Astrocyte of the spinal cord (primary cell): ENCODE results near the gene TTLL13.

ENCODE experiments used
- DNase-seq: peaks from one replicate; pipeline ENCODE4 v3.0.0; 2011; ENCODE audit warnings: low read depth, low spot score
- H3K4me3 ChIP-seq: 2 replicates; pipeline ENCODE4 v1.5.1; 2011; ENCODE audit warnings: low read depth, mild to moderate bottlenecking, low read length, moderate library complexity
- in situ Hi-C: cut with HindIII; loops from 2 replicates; pipeline ENCODE4 v1.10.0; 2017; ENCODE audit warnings: low sequenced_read_pairs
- TF ChIP-seq, protein P1 (sequence below): IDR thresholded peaks from 2 replicates; pipeline ENCODE4 v1.5.1; 2012; ENCODE audit warnings: low read depth, mild to moderate bottlenecking, low read length, inconsistent platforms

TTLL13 gene

DNA sequence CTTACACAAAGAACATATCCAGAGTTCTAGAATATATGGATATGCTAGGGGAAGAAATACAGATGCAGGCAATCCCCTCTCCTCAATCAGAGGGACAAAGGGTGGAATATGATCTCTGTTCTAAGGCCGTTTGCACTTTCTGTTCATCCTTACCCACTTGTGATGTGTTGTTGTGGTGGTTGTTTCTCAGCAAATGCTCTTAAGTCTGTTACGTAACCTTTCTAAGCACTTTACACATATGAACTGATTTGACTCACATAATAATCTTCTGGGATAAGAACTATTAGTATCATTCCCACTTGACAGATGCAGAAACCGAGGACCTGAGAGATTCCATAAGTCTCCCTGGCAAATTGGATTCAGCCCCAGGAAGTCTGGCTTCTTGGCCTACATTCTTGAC, 56.6 kb downstream of the TTLL13 start:
- TF ChIP-seq, protein P1, sequence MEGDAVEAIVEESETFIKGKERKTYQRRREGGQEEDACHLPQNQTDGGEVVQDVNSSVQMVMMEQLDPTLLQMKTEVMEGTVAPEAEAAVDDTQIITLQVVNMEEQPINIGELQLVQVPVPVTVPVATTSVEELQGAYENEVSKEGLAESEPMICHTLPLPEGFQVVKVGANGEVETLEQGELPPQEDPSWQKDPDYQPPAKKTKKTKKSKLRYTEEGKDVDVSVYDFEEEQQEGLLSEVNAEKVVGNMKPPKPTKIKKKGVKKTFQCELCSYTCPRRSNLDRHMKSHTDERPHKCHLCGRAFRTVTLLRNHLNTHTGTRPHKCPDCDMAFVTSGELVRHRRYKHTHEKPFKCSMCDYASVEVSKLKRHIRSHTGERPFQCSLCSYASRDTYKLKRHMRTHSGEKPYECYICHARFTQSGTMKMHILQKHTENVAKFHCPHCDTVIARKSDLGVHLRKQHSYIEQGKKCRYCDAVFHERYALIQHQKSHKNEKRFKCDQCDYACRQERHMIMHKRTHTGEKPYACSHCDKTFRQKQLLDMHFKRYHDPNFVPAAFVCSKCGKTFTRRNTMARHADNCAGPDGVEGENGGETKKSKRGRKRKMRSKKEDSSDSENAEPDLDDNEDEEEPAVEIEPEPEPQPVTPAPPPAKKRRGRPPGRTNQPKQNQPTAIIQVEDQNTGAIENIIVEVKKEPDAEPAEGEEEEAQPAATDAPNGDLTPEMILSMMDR: no peak
- DNase-seq: no peak
- in situ Hi-C loops: no loop called here
- no peak overlapping the region for H3K4me3 ChIP-seq

DNA sequence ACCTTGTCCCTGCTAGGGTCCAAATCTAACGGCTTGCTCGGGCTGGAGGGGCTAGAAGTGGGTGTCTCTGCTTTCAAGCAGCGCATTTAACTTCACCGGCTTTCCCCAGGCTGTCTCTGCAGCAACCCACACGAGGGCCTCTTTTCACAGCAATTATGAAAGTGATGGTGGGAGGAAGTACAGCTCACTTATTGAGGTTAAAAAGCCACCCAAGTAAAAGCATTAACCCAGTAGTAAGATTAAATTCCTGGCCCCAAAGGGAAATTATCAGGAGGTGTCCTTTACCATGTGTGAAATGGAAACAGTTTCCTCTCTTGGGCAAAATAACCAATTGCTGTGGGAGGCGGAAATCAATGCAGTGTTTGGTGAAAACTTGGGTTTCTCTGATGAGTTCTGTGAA, 57.2 kb downstream of the TTLL13 start:
- DNase-seq: no peak
- in situ Hi-C loops: no loop called here
- TF ChIP-seq, protein P1: no peak
- H3K4me3 ChIP-seq: no peak overlapping the region

DNA sequence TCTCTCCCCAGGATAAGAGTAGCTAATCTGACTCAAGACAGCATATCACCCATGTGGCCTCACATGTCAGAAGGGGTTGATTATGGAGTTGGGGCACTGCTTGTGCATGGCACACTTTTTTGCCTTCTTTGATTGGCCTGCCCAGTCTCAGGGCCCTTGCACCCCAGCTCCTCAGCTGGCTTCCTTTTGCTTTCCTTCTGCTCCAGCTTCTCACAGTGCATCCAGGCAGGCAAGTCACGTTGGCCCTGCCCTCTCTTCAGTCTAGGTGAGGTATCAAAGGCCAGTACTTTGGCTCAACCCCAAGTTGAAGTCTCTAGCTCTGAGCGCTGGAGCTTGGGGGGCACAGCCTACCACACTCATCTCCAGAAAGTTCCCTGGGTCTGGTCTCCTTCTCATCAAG, 58.3 kb downstream of the TTLL13 start:
- in situ Hi-C loops: no loop called here
- no peak for DNase-seq
- H3K4me3 ChIP-seq: no peak overlapping the region
- TF ChIP-seq, protein P1: no peak

DNA sequence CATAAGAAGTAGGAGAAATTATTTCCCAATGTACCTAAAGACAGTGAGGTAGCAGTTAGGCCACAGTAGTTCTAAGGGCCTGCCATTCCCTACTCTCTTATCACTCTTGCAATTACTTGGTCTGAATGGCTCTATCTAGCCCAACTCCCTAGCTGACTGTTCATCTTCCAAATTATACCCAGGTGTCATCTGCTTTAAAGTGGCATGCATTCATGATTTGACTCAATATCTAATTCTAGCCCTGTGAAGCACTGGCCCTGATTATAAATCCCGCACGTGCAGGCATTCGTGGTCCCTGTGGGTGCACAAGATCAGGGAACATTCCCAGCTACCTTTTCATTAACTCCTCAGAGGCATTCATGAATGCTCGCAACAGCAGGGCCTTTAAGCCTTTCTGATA, 59.7 kb downstream of the TTLL13 start:
- TF ChIP-seq, protein P1: no peak
- DNase-seq: no peak
- H3K4me3 ChIP-seq: no peak overlapping the region
- in situ Hi-C loops: no loop called here
